GM12878 (cell line): ENCODE data around the gene TCF7. TPM values are rescaled to one million over a fixed set of nuclear protein-coding genes. Genes with fewer than 3 reads are reported as not detected.

Source experiments
- ATAC-seq: fragments of 200-7000 bp; cut with Tn5 transposase; 3 replicates; pipeline ENCODE4 v1.9.1; 2020; ENCODE audit warnings: mild to moderate bottlenecking, moderate library complexity
- BruUV-seq: library from RNA; stranded (reverse); fragments of 400-500 nt; replicated peaks from 2 replicates; lab custom pipeline; 2021; lab: Mats Ljungman, UMichigan
- CTCF ChIA-PET: fragments of 300-600 bp; sonication (Branson Sonifier 250); formaldehyde crosslinking; extraction: SDS; loops from one replicate; lab custom pipeline; 2021; ENCODE audit warnings: inconsistent platforms; lab: Yijun Ruan, JAX
- POLR2A ChIA-PET: fragments of 350-600 bp; formaldehyde crosslinking; extraction: SDS; loops from one replicate; lab custom pipeline; 2021; ENCODE audit warnings: inconsistent platforms; lab: Charles Lee
- RAD21 ChIA-PET: fragments of 300-600 bp; sonication (Branson Sonifier 250); formaldehyde crosslinking; loops from one replicate; lab custom pipeline; 2023; ENCODE audit warnings: antibody characterized with exemption; ENCODE audit not compliant: unreplicated experiment; lab: Charles Lee
- SMC1A ChIA-PET: fragments of 300-600 bp; sonication (Branson Sonifier 250); formaldehyde crosslinking; loops from one replicate; lab custom pipeline; 2023; ENCODE audit not compliant: unreplicated experiment, uncharacterized antibody; lab: Charles Lee
- DNase-seq: peaks from one replicate; pipeline ENCODE4 v3.0.0-alpha.2; 2011; ENCODE audit warnings: low read depth, low spot score
- FAIRE-seq: peaks from 3 replicates; lab custom pipeline; 2011; peaks lifted over from hg19 to GRCh38; lab: Jason Lieb, UNC
- H2AFZ ChIP-seq: 2 replicates; pipeline ENCODE4 v1.6.0; 2011; ENCODE audit warnings: low read depth, low read length, control low read depth; ENCODE audit not compliant: control insufficient read depth
- H3K27ac ChIP-seq: 2 replicates; pipeline ENCODE4 v1.5.1; 2011; ENCODE audit warnings: control low read depth; ENCODE audit not compliant: control insufficient read depth, insufficient read depth
- H3K27me3 ChIP-seq, 2 experiments: replicated peaks in 1 of 2; 2 replicates each; pipeline versions ENCODE4 v1.6.0 to v1.6.1; 2011; ENCODE audit warnings: low read length in 1 of 2; ENCODE audit not compliant: control insufficient read depth in 2 of 2, insufficient read depth in 2 of 2
- H3K36me3 ChIP-seq, 2 experiments: 2 replicates each; pipeline ENCODE4 v1.5.1; 2011; ENCODE audit warnings: low read length in 1 of 2; ENCODE audit not compliant: control insufficient read depth in 2 of 2, insufficient read depth in 2 of 2
- H3K4me1 ChIP-seq: 2 replicates; pipeline ENCODE4 v1.6.1; 2011; ENCODE audit warnings: mild to moderate bottlenecking, low read length, moderate library complexity, mixed read lengths; ENCODE audit not compliant: control insufficient read depth, insufficient read depth
- H3K4me2 ChIP-seq: 2 replicates; pipeline ENCODE4 v1.6.0; 2011; ENCODE audit warnings: control low read depth; ENCODE audit not compliant: control insufficient read depth, insufficient read depth
- H3K4me3 ChIP-seq: fragments of 200-600 bp; sonication (generic); 2 replicates; pipeline ENCODE4 v1.5.1; 2016
- H3K79me2 ChIP-seq: 2 replicates; pipeline ENCODE4 v1.6.0; 2011; ENCODE audit warnings: low read length; ENCODE audit not compliant: control insufficient read depth, insufficient read depth
- H3K9ac ChIP-seq: 2 replicates; pipeline ENCODE4 v1.8.0; 2011; ENCODE audit warnings: low read length, control low read depth, mixed read lengths; ENCODE audit not compliant: control insufficient read depth, insufficient read depth
- H3K9me3 ChIP-seq: replicated peaks from 3 replicates; pipeline ENCODE4 v1.5.1; 2011; ENCODE audit warnings: mild to moderate bottlenecking, low read length; ENCODE audit not compliant: control insufficient read depth, insufficient read depth
- H4K20me1 ChIP-seq: 2 replicates; pipeline ENCODE4 v1.6.0; 2011; ENCODE audit not compliant: control insufficient read depth, insufficient read depth
- EGR1 ChIP-seq, 2 experiments: IDR thresholded peaks; 1 replicate in 1 of 2; 2 replicates in 1 of 2; pipeline ENCODE4 v1.6.1; 2011 to 2012; ENCODE audit warnings: low read depth in 2 of 2, low read length in 2 of 2, borderline replicate concordance in 1 of 2, mild to moderate bottlenecking in 1 of 2, moderate library complexity in 1 of 2
- FOS ChIP-seq: IDR thresholded peaks from 3 replicates; pipeline ENCODE4 v1.6.1; 2011; ENCODE audit warnings: borderline replicate concordance; ENCODE audit not compliant: insufficient read length; ENCODE audit errors: extremely low read depth
- HDGF ChIP-seq: fragments of 450-650 bp; IDR thresholded peaks from 2 replicates; pipeline ENCODE4 v1.6.1; 2016; ENCODE audit warnings: antibody characterized with exemption
- NFIC ChIP-seq: IDR thresholded peaks from 2 replicates; pipeline ENCODE4 v1.6.1; 2012; ENCODE audit warnings: low read depth, mild to moderate bottlenecking, inconsistent platforms, low read length, moderate library complexity
- NKRF ChIP-seq: fragments of 450-650 bp; conservative IDR thresholded peaks from 2 replicates; pipeline ENCODE4 v1.6.1; 2017; ENCODE audit warnings: mild to moderate bottlenecking, moderate library complexity
- NR2F1 ChIP-seq: fragments of 450-650 bp; conservative IDR thresholded peaks from 2 replicates; pipeline ENCODE4 v1.6.1; 2017; ENCODE audit warnings: mild to moderate bottlenecking
- PAX8 ChIP-seq: fragments of 450-650 bp; IDR thresholded peaks from 2 replicates; pipeline ENCODE4 v1.6.1; 2017; ENCODE audit warnings: mild to moderate bottlenecking, moderate library complexity
- SIX5 ChIP-seq: IDR thresholded peaks from 2 replicates; pipeline ENCODE4 v1.6.1; 2011; ENCODE audit warnings: mild to moderate bottlenecking, low read depth, low read length, moderate library complexity; ENCODE audit not compliant: severe bottlenecking
- SREBF2 ChIP-seq: IDR thresholded peaks from 2 replicates; pipeline ENCODE4 v1.6.1; 2012; ENCODE audit warnings: mild to moderate bottlenecking, low read length
- YBX1 ChIP-seq: fragments of 450-650 bp; IDR thresholded peaks from 2 replicates; pipeline ENCODE4 v1.6.1; 2016; ENCODE audit warnings: antibody characterized with exemption
- ZBTB33 ChIP-seq: fragments of 450-650 bp; IDR thresholded peaks from 2 replicates; pipeline ENCODE4 v1.6.1; 2017; ENCODE audit warnings: mild to moderate bottlenecking
- ZSCAN29 ChIP-seq: fragments of 450-650 bp; IDR thresholded peaks from 2 replicates; pipeline ENCODE4 v1.6.1; 2017; ENCODE audit warnings: mild to moderate bottlenecking, moderate library complexity
- WGBS: methylation state at CpG from one replicate; pipeline ENCODE4 v1.1.6; 2016; ENCODE audit warnings: low lambda C conversion rate; ENCODE audit not compliant: insufficient replicate concordance, insufficient coverage; ENCODE audit errors: missing lambda C conversion rate; 5-methylcytosine and 5-hydroxymethylcytosine counted together
- in situ Hi-C: fragments of 300-500 bp; cut with MboI; formaldehyde crosslinking; loops from 9 replicates; pipeline ENCODE4 v1.14.3; 2018; ENCODE audit warnings: mixed read lengths
- intact Hi-C: fragments of 100-400 bp; cut with micrococcal nuclease; formaldehyde crosslinking; loops from one replicate; pipeline ENCODE4 v1.14.2; 2022; ENCODE audit not compliant: unreplicated experiment
- polyA plus RNA-seq, 11 experiments: library from polyadenylated mRNA; depleted of rRNA in 4 of 11; unstranded in 6 of 11; stranded (reverse) in 5 of 11; fragments of >200 nt; fragmentation: Nextera tagmentation in 4 of 11; fragmentation: Illumina TruSeq in 1 of 11; extraction: Ambion mirVana in 4 of 11; extraction: Trizol in 1 of 11; gene quantifications; 1 replicate in 1 of 11; 2 replicates in 10 of 11; pipeline versions ENCODE4 v1.2.1 to v1.2.3, GENCODE V29; 2011 to 2016; ENCODE audit warnings: inconsistent platforms in 2 of 11, missing spikeins in 2 of 11, low read depth in 1 of 11
- total RNA-seq, 4 experiments: library from RNA; depleted of rRNA in 3 of 4; stranded (reverse); fragments of >200 nt in 3 of 4; fragmentation: Illumina TruSeq in 1 of 4; extraction: Trizol in 1 of 4; gene quantifications; 2 replicates each; pipeline versions ENCODE4 v1.2.1 to v1.2.3, GENCODE V29; 2013 to 2021

TCF7 gene
- total and polyA plus RNA-seq, 10 of the 15 experiments (the other 5 are each of a cell fraction or from before 2014, with no cell fraction given) = 10.0 to 60.2 (median 23.6) TPM

DNA sequence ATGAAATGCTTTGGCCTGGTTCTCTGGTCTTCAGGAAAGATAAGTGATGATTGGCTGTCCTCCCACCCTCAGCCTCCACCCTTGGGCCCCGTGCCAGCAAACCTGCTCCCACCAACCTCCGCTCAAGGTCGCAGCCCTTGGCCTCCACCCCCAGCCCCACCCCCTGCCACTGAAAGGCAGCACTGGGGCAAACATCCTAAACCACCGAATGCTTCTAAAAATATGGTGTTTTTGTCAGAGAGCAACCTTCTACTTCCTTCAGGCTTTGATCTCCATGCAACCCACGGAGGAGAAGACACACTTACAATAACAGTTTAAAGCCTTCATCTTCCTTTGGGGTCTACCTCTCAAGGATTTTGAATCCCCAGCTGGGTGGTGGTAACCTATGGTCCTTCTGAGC is 24.0 kb upstream of the TCF7 start:
- H3K4me3 ChIP-seq = no peak overlapping the region
- ATAC-seq (no peak; the same call in 2 of the 3 replicates), DNase-seq (no peak), FAIRE-seq (no peak)
- intact Hi-C loops = no loop called here
- in situ Hi-C loops = no loop called here
- peak overlapping the region; percentile 24; the same call in 1 of the 2 replicates for H2AFZ ChIP-seq
- H3K4me1 ChIP-seq = peaks cover 13% of the 10 kb centered on the region
- BruUV-seq = no TSS peak
- TF ChIP-seq NR2F1 = peak; percentile 35; the same call in 1 of the 2 replicates
- no peak for TF ChIP-seq ZSCAN29
- no peaks in the 10 kb centered on the region for H3K79me2 ChIP-seq
- ChIA-PET RAD21 (interaction anchor here (0.9 to 3.6 kb wide), 3 partner anchors 9 to 51 kb away, joined by 3 to 20 read pairs (median 4); no protein-coding TSS in a partner anchor), SMC1A (interaction anchor here (1.3 to 1.7 kb wide), 6 partner anchors 8 to 39 kb away, joined by 3 to 6 read pairs (median 4); no protein-coding TSS in a partner anchor), POLR2A (interaction anchor here (1.6 kb wide), 1 partner anchor 10 kb away, joined by 5 read pairs; no protein-coding TSS in a partner anchor), CTCF (interaction anchor here (0.8 to 2.2 kb wide), 4 partner anchors 11 to 49 kb away, joined by 3 to 6 read pairs (median 4); no protein-coding TSS in a partner anchor)
- no peaks in the 10 kb centered on the region for H4K20me1 ChIP-seq
- no peaks in the 10 kb centered on the region for H3K9me3 ChIP-seq
- no peak overlapping the region; the same call in 1 of the 2 replicates for H3K4me2 ChIP-seq
- H3K27ac ChIP-seq = no peak overlapping the region
- H3K36me3 ChIP-seq = no peaks in the 10 kb centered on the region
- no peak overlapping the region for H3K9ac ChIP-seq
- H3K27me3 ChIP-seq = no peaks in the 10 kb centered on the region
- WGBS = 0% methylated on average over 4 of the region's 5 CpGs

DNA sequence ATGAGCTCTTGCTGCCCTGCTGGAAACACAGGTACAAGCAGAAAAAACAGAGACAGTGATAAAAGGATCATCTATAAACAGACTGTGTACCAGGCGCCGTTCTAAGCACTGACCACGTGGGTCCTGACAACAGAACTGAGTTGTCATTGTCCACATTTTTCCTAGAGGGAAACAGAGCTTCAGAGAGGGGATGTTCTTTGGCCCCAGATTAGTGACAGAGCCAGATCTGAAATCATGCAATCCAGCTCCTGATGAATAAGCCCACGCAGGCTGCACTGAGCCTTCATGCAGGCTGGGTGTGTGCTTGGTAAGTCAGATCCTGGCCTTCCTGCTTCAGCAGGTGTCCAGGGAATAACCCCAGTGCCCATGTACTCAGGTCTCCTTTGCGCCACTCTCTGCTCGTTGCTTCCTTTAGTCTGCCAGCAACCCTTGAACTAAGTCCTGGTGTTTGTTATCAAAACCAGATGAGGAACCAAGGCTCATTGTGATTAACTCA is 22.8 kb upstream of the TCF7 start:
- in situ Hi-C loops (no loop called here), intact Hi-C loops (no loop called here)
- Histone ChIP-seq H4K20me1 (no peaks in the 10 kb centered on the region), H3K4me3 (no peak overlapping the region), H3K27me3 (no peaks in the 10 kb centered on the region), H2AFZ (no peak overlapping the region), H3K9ac (no peak overlapping the region), H3K4me2 (no peak overlapping the region), H3K4me1 (peaks cover 13% of the 10 kb centered on the region), H3K9me3 (no peaks in the 10 kb centered on the region), H3K79me2 (no peaks in the 10 kb centered on the region), H3K27ac (no peak overlapping the region), H3K36me3 (no peaks in the 10 kb centered on the region)
- no peak for DNase-seq
- SMC1A ChIA-PET = interaction anchor here (1.2 to 1.7 kb wide), 4 partner anchors 9 to 18 kb away, joined by 3 to 6 read pairs (median 4); no protein-coding TSS in a partner anchor
- CTCF ChIA-PET = interaction anchor here (1.0 to 1.1 kb wide), 2 partner anchors 9 to 47 kb away, joined by 3 read pairs; no protein-coding TSS in a partner anchor
- RAD21 ChIA-PET = interaction anchor here (0.9 to 3.6 kb wide), 3 partner anchors 8 to 52 kb away, joined by 3 to 20 read pairs (median 4); no protein-coding TSS in a partner anchor
- POLR2A ChIA-PET = interaction anchor here (0.6 to 1.0 kb wide), 2 partner anchors 9 to 21 kb away, joined by 3 to 6 read pairs; no protein-coding TSS in a partner anchor
- FAIRE-seq = no peak
- 64% methylated on average over 6 of the region's 6 CpGs for WGBS
- no TSS peak for BruUV-seq
- ATAC-seq = no peak
- TF ChIP-seq NKRF (no peak), EGR1 (IDR thresholded peaks at IDR 0.05; ENCODE audit: borderline replicate concordance in 1 of 2, low read depth in 2 of 2, low read length in 2 of 2) (no peak), PAX8 (no peak), SIX5 (no peak), FOS (no peak), YBX1 (no peak), ZBTB33 (no peak), SREBF2 (no peak), NFIC (no peak), HDGF (no peak)
